Upper lobe of right lung (tissue), 1 donor: ENCODE results near the gene ETV5. TPM values are rescaled to one million over a fixed set of nuclear protein-coding genes. Genes with fewer than 3 reads are reported as not detected.

ENCODE experiments used
- ATAC-seq: fragments of 200-7000 bp; cut with Tn5 transposase; one replicate; pipeline ENCODE4 v1.9.1; 2020; ENCODE audit warnings: mild to moderate bottlenecking, moderate library complexity
- DNase-seq: peaks from one replicate; pipeline ENCODE4 v3.0.0-alpha.2; 2020
- H3K27ac ChIP-seq: fragments of 200-600 bp; one replicate; pipeline ENCODE4 v1.8.0; 2022
- H3K27me3 ChIP-seq: fragments of 200-600 bp; one replicate; pipeline ENCODE4 v1.8.0; 2022; ENCODE audit warnings: mild to moderate bottlenecking
- H3K36me3 ChIP-seq: fragments of 200-600 bp; one replicate; pipeline ENCODE4 v1.8.0; 2022
- H3K4me1 ChIP-seq: fragments of 200-600 bp; one replicate; pipeline ENCODE4 v1.8.0; 2022
- H3K4me3 ChIP-seq: fragments of 200-600 bp; one replicate; pipeline ENCODE4 v1.8.0; 2022; ENCODE audit warnings: mild to moderate bottlenecking
- H3K9me3 ChIP-seq: fragments of 200-600 bp; one replicate; pipeline ENCODE4 v1.8.0; 2022
- intact Hi-C: fragments of 100-400 bp; cut with DNase I; formaldehyde crosslinking; loops from one replicate; pipeline ENCODE4 v1.11.0; 2022
- total RNA-seq: library from RNA; stranded (reverse); fragmentation: NEBNext Ultra II Directional; extraction: Animal tissue kit (Norgen Biotek cat#: 25700); gene quantifications from one replicate; pipeline ENCODE4 v1.2.1, GENCODE V29; 2021
- TF ChIP-seq, protein P1 (sequence below): fragments of 200-600 bp; IDR thresholded peaks from one replicate; pipeline ENCODE4 v1.8.0; 2022; ENCODE audit warnings: antibody characterized with exemption
- donor health status: DM: no; HTN: yes; CAD: no; lungs with severe emphysema.

Gene ETV5
- total RNA-seq, 1 donor from 2014 or later, result 56.3 TPM

DNA sequence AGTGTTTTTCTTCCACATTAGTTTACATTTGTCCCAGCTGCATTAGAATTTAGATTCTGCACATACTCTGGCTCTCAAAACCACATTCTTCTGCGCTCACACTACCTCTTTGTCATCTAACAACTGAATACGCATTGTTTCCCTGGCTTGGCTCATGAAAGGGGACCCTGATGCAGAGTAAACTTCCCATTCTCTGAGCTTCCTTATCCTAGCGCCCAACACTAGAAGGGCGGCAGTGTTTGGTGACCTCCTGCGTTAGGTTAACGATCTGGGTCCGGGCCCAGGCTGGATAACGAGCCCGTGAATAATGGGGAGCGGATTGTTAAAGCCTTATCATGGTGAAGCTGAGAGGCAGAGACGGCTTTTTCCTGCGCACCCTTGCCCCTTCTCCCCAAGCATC lies 63.9 kb downstream of the ETV5 start:
- intact Hi-C loops, result no loop called here
- no peak for DNase-seq
- H3K9me3 ChIP-seq, result no peaks in the 10 kb centered on the region
- H3K36me3 ChIP-seq, result peaks cover 30% of the 10 kb centered on the region
- no peak for ATAC-seq
- no peak overlapping the region for H3K27ac ChIP-seq
- TF ChIP-seq, protein P1, sequence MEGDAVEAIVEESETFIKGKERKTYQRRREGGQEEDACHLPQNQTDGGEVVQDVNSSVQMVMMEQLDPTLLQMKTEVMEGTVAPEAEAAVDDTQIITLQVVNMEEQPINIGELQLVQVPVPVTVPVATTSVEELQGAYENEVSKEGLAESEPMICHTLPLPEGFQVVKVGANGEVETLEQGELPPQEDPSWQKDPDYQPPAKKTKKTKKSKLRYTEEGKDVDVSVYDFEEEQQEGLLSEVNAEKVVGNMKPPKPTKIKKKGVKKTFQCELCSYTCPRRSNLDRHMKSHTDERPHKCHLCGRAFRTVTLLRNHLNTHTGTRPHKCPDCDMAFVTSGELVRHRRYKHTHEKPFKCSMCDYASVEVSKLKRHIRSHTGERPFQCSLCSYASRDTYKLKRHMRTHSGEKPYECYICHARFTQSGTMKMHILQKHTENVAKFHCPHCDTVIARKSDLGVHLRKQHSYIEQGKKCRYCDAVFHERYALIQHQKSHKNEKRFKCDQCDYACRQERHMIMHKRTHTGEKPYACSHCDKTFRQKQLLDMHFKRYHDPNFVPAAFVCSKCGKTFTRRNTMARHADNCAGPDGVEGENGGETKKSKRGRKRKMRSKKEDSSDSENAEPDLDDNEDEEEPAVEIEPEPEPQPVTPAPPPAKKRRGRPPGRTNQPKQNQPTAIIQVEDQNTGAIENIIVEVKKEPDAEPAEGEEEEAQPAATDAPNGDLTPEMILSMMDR, result no peak
- no peak overlapping the region for H3K4me3 ChIP-seq
- no peaks in the 10 kb centered on the region for H3K27me3 ChIP-seq
- H3K4me1 ChIP-seq, result no peaks in the 10 kb centered on the region

DNA sequence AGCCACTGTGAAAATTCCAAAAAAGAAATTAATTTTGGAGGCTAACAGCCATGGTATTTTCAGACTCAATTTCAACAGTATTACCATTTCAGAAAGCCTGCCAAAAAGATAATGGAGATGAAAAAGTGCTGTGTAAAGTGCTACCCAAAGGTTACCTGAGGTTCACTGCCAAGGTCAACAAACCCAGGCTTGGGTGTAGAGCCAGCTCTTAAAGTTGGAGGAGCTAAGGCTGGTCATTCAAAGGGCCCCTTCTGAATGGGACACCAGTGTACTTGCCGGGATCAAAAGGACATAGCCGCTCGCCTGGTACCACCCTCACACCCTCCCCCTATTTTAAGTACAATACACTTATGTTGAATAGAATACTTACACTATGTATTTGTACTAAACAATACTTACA lies 64.5 kb downstream of the ETV5 start:
- ATAC-seq, result peak; percentile 74
- DNase-seq, result no peak
- no peak overlapping the region for H3K27ac ChIP-seq
- H3K27me3 ChIP-seq, result no peaks in the 10 kb centered on the region
- H3K4me3 ChIP-seq, result no peak overlapping the region
- H3K36me3 ChIP-seq, result peaks cover 25% of the 10 kb centered on the region
- H3K9me3 ChIP-seq, result no peaks in the 10 kb centered on the region
- intact Hi-C loops, result no loop called here
- no peaks in the 10 kb centered on the region for H3K4me1 ChIP-seq
- TF ChIP-seq, protein P1, result no peak

DNA sequence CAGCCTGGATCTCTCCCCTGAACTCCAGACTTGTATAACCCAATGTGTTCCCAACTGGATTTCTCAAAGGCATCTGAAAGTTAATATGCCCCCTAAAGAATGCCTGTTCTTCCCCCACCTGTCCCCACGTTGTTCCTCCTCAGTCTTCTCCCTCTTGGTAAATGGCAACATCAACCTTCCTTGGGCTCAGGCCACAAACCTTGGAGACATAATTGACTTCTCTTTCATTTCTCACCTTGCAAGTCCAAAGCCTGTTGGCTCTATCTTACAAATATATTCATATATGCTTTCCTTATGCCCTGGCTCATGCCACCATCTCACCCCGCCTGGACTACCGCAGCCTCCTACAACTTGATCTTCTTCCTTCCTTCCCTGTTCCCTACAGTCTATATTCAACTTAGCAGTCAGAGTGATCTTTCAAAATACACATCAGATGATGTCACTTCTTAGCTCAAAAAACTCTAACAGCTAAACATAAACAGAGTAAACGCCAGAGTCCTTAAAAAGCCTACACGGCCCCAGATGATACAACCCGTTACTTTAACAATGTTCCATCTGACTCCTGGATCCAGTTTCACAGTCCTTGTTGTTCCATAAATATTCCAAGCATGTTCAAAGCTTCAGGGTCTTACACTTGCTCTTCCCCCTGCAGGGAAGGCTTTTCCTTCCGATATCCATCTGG lies 66.2 kb downstream of the ETV5 start:
- Histone ChIP-seq H3K36me3 (peaks cover 8% of the 10 kb centered on the region), H3K27ac (no peak overlapping the region), H3K27me3 (no peaks in the 10 kb centered on the region), H3K4me3 (no peak overlapping the region), H3K9me3 (no peaks in the 10 kb centered on the region), H3K4me1 (no peaks in the 10 kb centered on the region)
- DNase-seq (no peak), ATAC-seq (no peak)
- TF ChIP-seq, protein P1, result no peak
- intact Hi-C loops, result no loop called here

DNA sequence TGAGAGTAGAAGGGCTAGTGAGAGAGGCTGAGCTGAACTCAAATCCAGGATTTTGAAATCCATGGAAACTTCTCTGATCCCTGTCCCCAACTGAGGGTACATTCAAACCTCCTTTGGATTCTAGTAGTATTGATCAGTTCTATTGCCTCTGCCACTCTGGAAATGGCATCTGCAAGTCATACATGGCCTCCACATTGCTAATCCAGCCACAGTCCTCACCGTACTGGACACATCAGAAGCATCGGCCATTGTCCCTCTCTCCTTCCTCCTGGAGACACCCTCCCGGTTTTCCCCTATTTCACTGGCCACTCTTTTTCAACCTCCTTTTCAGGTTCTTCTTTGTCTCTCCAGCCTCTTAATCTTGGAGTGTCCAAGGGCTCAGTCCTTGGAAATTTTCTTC lies 66.9 kb downstream of the ETV5 start:
- peaks cover 2% of the 10 kb centered on the region for H3K36me3 ChIP-seq
- intact Hi-C loops, result no loop called here
- no peaks in the 10 kb centered on the region for H3K9me3 ChIP-seq
- DNase-seq, result no peak
- no peaks in the 10 kb centered on the region for H3K27me3 ChIP-seq
- no peak for ATAC-seq
- no peak overlapping the region for H3K4me3 ChIP-seq
- H3K4me1 ChIP-seq, result no peaks in the 10 kb centered on the region
- no peak overlapping the region for H3K27ac ChIP-seq
- TF ChIP-seq, protein P1, result no peak

DNA sequence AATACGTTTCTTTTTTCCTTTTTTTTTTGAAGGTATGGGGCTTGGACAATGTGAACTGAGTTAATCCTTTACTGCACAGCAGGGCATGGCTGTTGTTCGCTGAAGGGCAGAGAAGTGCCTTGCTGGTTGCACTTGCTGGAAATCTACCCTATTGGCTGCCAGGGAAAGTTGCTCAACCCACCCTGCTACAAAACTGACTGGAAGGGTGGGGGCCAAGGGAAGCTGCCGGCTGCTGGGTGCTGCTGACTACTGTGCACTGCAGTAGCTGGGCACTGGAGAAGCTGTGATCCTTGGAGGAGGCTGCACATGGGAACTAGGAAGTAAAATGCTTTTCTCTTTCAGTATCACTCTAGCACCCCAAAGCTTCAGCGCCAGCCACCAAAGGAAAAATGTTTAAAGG lies 70.5 kb downstream of the ETV5 start:
- Histone ChIP-seq H3K4me1 (no peaks in the 10 kb centered on the region), H3K27ac (no peak overlapping the region), H3K36me3 (no peaks in the 10 kb centered on the region), H3K9me3 (no peaks in the 10 kb centered on the region), H3K4me3 (no peak overlapping the region), H3K27me3 (no peaks in the 10 kb centered on the region)
- TF ChIP-seq, protein P1, result no peak
- intact Hi-C loops, result no loop called here
- ATAC-seq (peak; percentile 55), DNase-seq (no peak)

DNA sequence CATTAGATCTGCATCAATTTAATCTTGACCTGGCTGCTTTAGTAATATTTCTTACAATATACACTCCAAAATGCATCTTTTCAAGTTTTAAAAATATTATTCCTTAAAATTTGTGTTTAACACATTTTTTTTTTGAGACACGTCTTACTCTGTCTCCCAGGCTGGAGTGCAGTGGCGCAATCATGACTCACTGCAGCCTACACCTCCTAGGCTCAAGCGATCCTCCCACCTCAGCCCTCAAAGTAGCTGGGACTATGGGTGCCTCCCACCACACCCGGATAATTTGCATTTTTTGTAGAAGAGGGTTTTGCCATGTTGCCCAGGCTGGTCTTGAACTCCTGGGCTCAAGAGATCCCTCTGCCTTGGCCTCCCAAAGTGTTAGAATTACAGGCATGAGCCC lies 73.6 kb downstream of the ETV5 start:
- no peaks in the 10 kb centered on the region for H3K4me1 ChIP-seq

More for the DNA sequence above, 73.6 kb downstream of the ETV5 start:
- H3K9me3 ChIP-seq, result no peaks in the 10 kb centered on the region
- peak; percentile 71 for DNase-seq
- ATAC-seq, result peak; percentile 19
- H3K27ac ChIP-seq, result no peak overlapping the region
- H3K27me3 ChIP-seq, result no peaks in the 10 kb centered on the region
- H3K36me3 ChIP-seq, result no peaks in the 10 kb centered on the region
- TF ChIP-seq, protein P1, result no peak
- no peak overlapping the region for H3K4me3 ChIP-seq
- intact Hi-C loops, result no loop called here
